GM12878 (cell line): Measurements from ENCODE around the gene TSTD2. TPM values are rescaled to one million over a fixed set of nuclear protein-coding genes. Genes with fewer than 3 reads are reported as not detected.

Experiments
- BCL3 ChIP-seq: IDR thresholded peaks from 2 replicates; pipeline ENCODE4 v1.6.1; 2011; ENCODE audit warnings: borderline replicate concordance, low read depth, mild to moderate bottlenecking, moderate library complexity, low read length; ENCODE audit not compliant: insufficient read depth, poor library complexity, severe bottlenecking
- CHD2 ChIP-seq: IDR thresholded peaks from 2 replicates; pipeline ENCODE4 v1.6.1; 2011; ENCODE audit warnings: low read depth, low read length, improper control_type of control experiment, borderline replicate concordance
- CTCF ChIP-seq, 3 experiments: IDR thresholded peaks in 2 of 3; conservative IDR thresholded peaks in 1 of 3; 2 replicates each; pipeline ENCODE4 v1.5.1; 2011; ENCODE audit warnings: low read depth in 3 of 3, low read length in 3 of 3, mild to moderate bottlenecking in 3 of 3, control low read depth in 2 of 3, moderate library complexity in 2 of 3, inconsistent platforms in 1 of 3, mixed read lengths in 1 of 3; ENCODE audit not compliant: control insufficient read depth in 2 of 3, insufficient read depth in 1 of 3; ENCODE audit errors: extremely low read depth in 1 of 3
- RELB ChIP-seq: fragments of 450-650 bp; IDR thresholded peaks from 2 replicates; pipeline ENCODE4 v1.6.1; 2017; ENCODE audit warnings: low read depth, mild to moderate bottlenecking, moderate library complexity
- RUNX3 ChIP-seq: IDR thresholded peaks from 2 replicates; pipeline ENCODE4 v1.6.1; 2012; ENCODE audit warnings: low read length, inconsistent platforms
- TBL1XR1 ChIP-seq: IDR thresholded peaks from 2 replicates; pipeline ENCODE4 v1.6.1; 2012; ENCODE audit warnings: low read depth, low read length, improper control_type of control experiment
- polyA plus RNA-seq, 11 experiments: library from polyadenylated mRNA; depleted of rRNA in 4 of 11; unstranded in 6 of 11; stranded (reverse) in 5 of 11; fragments of >200 nt; fragmentation: Nextera tagmentation in 4 of 11; fragmentation: Illumina TruSeq in 1 of 11; extraction: Ambion mirVana in 4 of 11; extraction: Trizol in 1 of 11; gene quantifications; 1 replicate in 1 of 11; 2 replicates in 10 of 11; pipeline versions ENCODE4 v1.2.1 to v1.2.3, GENCODE V29; 2011 to 2016; ENCODE audit warnings: inconsistent platforms in 2 of 11, missing spikeins in 2 of 11, low read depth in 1 of 11
- total RNA-seq, 4 experiments: library from RNA; depleted of rRNA in 3 of 4; stranded (reverse); fragments of >200 nt in 3 of 4; fragmentation: Illumina TruSeq in 1 of 4; extraction: Trizol in 1 of 4; gene quantifications; 2 replicates each; pipeline versions ENCODE4 v1.2.1 to v1.2.3, GENCODE V29; 2013 to 2021

The TSTD2 gene
- total and polyA plus RNA-seq, 10 of the 15 experiments (the other 5 are each of a cell fraction or from before 2014, with no cell fraction given): 5.0 to 30.6 (median 14.1) TPM

GRCh38 chr9:97632248-97632984 lies 752 bp downstream of the TSTD2 start (continued):
- TF ChIP-seq CTCF (IDR thresholded peaks at IDR 0.05 in 2 of 3, conservative IDR thresholded peaks at IDR 0.05 in 1 of 3; ENCODE audit: control insufficient read depth in 2 of 3, extremely low read depth in 1 of 3, insufficient read depth in 1 of 3, low read depth in 3 of 3, low read length in 3 of 3) (no peak), RELB (no peak), CHD2 (no peak), TBL1XR1 (no peak), RUNX3 (no peak), BCL3 (no peak)
- TF ChIP-seq, all 136 proteins: peak for 8
